ENCODE results near the gene TBC1D30.
"Not testable (repeated sequence)": the region's sequence is repeated elsewhere in the genome, so short reads cannot be mapped to it uniquely, and the experiment has no call there.

Gene TBC1D30

GRCh38 chr12:64833928-64834327 lies 9.5 kb downstream of the TBC1D30 start:
- no peaks in the 10 kb centered on the region for H3K36me3 ChIP-seq (ENCODE audit: control insufficient read depth, insufficient read depth, low read length, severe bottlenecking)
- no peak overlapping the region for H3K9ac ChIP-seq (ENCODE audit: low read length)
- H3K27me3 ChIP-seq (replicated peaks; ENCODE audit: control insufficient read depth, insufficient read depth, low read length) = peaks cover 13% of the 10 kb centered on the region
- H3K9me3 ChIP-seq (ENCODE audit: control insufficient read depth, low read length) = no peaks in the 10 kb centered on the region
- H3K4me3 ChIP-seq (ENCODE audit: low read length) = no peak overlapping the region
- H3K4me1 ChIP-seq (ENCODE audit: control insufficient read depth, insufficient read depth, low read length) = no peaks in the 10 kb centered on the region
- DNase-seq (ENCODE audit: low read depth) = no peak

GRCh38 chr12:64835901-64836300 lies 11.5 kb downstream of the TBC1D30 start:
- peaks cover 6% of the 10 kb centered on the region for H3K27me3 ChIP-seq (replicated peaks; ENCODE audit: control insufficient read depth, insufficient read depth, low read length)
- no peaks in the 10 kb centered on the region for H3K4me1 ChIP-seq (ENCODE audit: control insufficient read depth, insufficient read depth, low read length)
- no peaks in the 10 kb centered on the region for H3K9me3 ChIP-seq (ENCODE audit: control insufficient read depth, low read length)
- H3K9ac ChIP-seq (ENCODE audit: low read length) = no peak overlapping the region
- DNase-seq (ENCODE audit: low read depth) = no peak
- no peaks in the 10 kb centered on the region for H3K36me3 ChIP-seq (ENCODE audit: control insufficient read depth, insufficient read depth, low read length, severe bottlenecking)
- no peak overlapping the region for H3K4me3 ChIP-seq (ENCODE audit: low read length)

GRCh38 chr12:64836856-64837255 lies 12.4 kb downstream of the TBC1D30 start:
- H3K4me3 ChIP-seq (ENCODE audit: low read length) = no peak overlapping the region
- H3K4me1 ChIP-seq (ENCODE audit: control insufficient read depth, insufficient read depth, low read length) = no peaks in the 10 kb centered on the region
- peaks cover 9% of the 10 kb centered on the region for H3K27me3 ChIP-seq (replicated peaks; ENCODE audit: control insufficient read depth, insufficient read depth, low read length)
- DNase-seq (ENCODE audit: low read depth) = no peak
- no peaks in the 10 kb centered on the region for H3K36me3 ChIP-seq (ENCODE audit: control insufficient read depth, insufficient read depth, low read length, severe bottlenecking)
- no peak overlapping the region for H3K9ac ChIP-seq (ENCODE audit: low read length)
- no peaks in the 10 kb centered on the region for H3K9me3 ChIP-seq (ENCODE audit: control insufficient read depth, low read length)

- Histone ChIP-seq H3K4me3 (ENCODE audit: low read length) (no peak overlapping the region), H3K36me3 (ENCODE audit: control insufficient read depth, insufficient read depth, low read length, severe bottlenecking) (no peaks in the 10 kb centered on the region), H3K4me1 (ENCODE audit: control insufficient read depth, insufficient read depth, low read length) (no peaks in the 10 kb centered on the region), H3K9me3 (ENCODE audit: control insufficient read depth, low read length) (no peaks in the 10 kb centered on the region), H3K27me3 (replicated peaks; ENCODE audit: control insufficient read depth, insufficient read depth, low read length) (peaks cover 9% of the 10 kb centered on the region), H3K9ac (ENCODE audit: low read length) (no peak overlapping the region)
- no peak for DNase-seq (ENCODE audit: low read depth)
Measured at GRCh38 chr12:64837427-64837826, 13.0 kb downstream of the TBC1D30 start.

GRCh38 chr12:64840119-64840518 lies 15.7 kb downstream of the TBC1D30 start:
- Histone ChIP-seq H3K27me3 (replicated peaks; ENCODE audit: control insufficient read depth, insufficient read depth, low read length) (peaks cover 9% of the 10 kb centered on the region), H3K36me3 (ENCODE audit: control insufficient read depth, insufficient read depth, low read length, severe bottlenecking) (no peaks in the 10 kb centered on the region), H3K4me3 (ENCODE audit: low read length) (no peak overlapping the region), H3K9me3 (ENCODE audit: control insufficient read depth, low read length) (no peaks in the 10 kb centered on the region), H3K4me1 (ENCODE audit: control insufficient read depth, insufficient read depth, low read length) (no peaks in the 10 kb centered on the region), H3K9ac (ENCODE audit: low read length) (no peak overlapping the region)
- no peak for DNase-seq (ENCODE audit: low read depth)

- Histone ChIP-seq H3K36me3 (ENCODE audit: control insufficient read depth, insufficient read depth, low read length, severe bottlenecking) (no peaks in the 10 kb centered on the region), H3K4me3 (ENCODE audit: low read length) (no peak overlapping the region), H3K9ac (ENCODE audit: low read length) (no peak overlapping the region), H3K4me1 (ENCODE audit: control insufficient read depth, insufficient read depth, low read length) (no peaks in the 10 kb centered on the region), H3K9me3 (ENCODE audit: control insufficient read depth, low read length) (no peaks in the 10 kb centered on the region), H3K27me3 (replicated peaks; ENCODE audit: control insufficient read depth, insufficient read depth, low read length) (peaks cover 9% of the 10 kb centered on the region)
- no peak for DNase-seq (ENCODE audit: low read depth)
Measured at GRCh38 chr12:64840949-64841717, 16.7 kb downstream of the TBC1D30 start.

- H3K9ac ChIP-seq (ENCODE audit: low read length); H3K9me3 ChIP-seq (ENCODE audit: control insufficient read depth, low read length); H3K36me3 ChIP-seq (ENCODE audit: control insufficient read depth, insufficient read depth, low read length, severe bottlenecking); H3K4me3 ChIP-seq (ENCODE audit: low read length); DNase-seq (ENCODE audit: low read depth); H3K4me1 ChIP-seq (ENCODE audit: control insufficient read depth, insufficient read depth, low read length); H3K27me3 ChIP-seq (replicated peaks; ENCODE audit: control insufficient read depth, insufficient read depth, low read length): not testable (repeated sequence)
Measured at GRCh38 chr12:64848409-64848808, 24.0 kb downstream of the TBC1D30 start.

GRCh38 chr12:64858882-64859605 lies 34.6 kb downstream of the TBC1D30 start:
- no peaks in the 10 kb centered on the region for H3K9me3 ChIP-seq (ENCODE audit: control insufficient read depth, low read length)
- DNase-seq (ENCODE audit: low read depth) = no peak
- no peaks in the 10 kb centered on the region for H3K36me3 ChIP-seq (ENCODE audit: control insufficient read depth, insufficient read depth, low read length, severe bottlenecking)
- H3K4me3 ChIP-seq (ENCODE audit: low read length) = no peak overlapping the region
- no peak overlapping the region for H3K9ac ChIP-seq (ENCODE audit: low read length)
- peaks cover 30% of the 10 kb centered on the region for H3K27me3 ChIP-seq (replicated peaks; ENCODE audit: control insufficient read depth, insufficient read depth, low read length)
- H3K4me1 ChIP-seq (ENCODE audit: control insufficient read depth, insufficient read depth, low read length) = peaks cover 5% of the 10 kb centered on the region

- Histone ChIP-seq H3K27me3 (replicated peaks; ENCODE audit: control insufficient read depth, insufficient read depth, low read length) (peaks cover 34% of the 10 kb centered on the region), H3K4me3 (ENCODE audit: low read length) (no peak overlapping the region), H3K4me1 (ENCODE audit: control insufficient read depth, insufficient read depth, low read length) (peaks cover 5% of the 10 kb centered on the region), H3K36me3 (ENCODE audit: control insufficient read depth, insufficient read depth, low read length, severe bottlenecking) (no peaks in the 10 kb centered on the region), H3K9me3 (ENCODE audit: control insufficient read depth, low read length) (no peaks in the 10 kb centered on the region), H3K9ac (ENCODE audit: low read length) (no peak overlapping the region)
- DNase-seq (ENCODE audit: low read depth) = no peak
Measured at GRCh38 chr12:64860446-64860998, 36.1 kb downstream of the TBC1D30 start.

GRCh38 chr12:64864319-64864718 lies 39.9 kb downstream of the TBC1D30 start:
- no peak overlapping the region for H3K4me3 ChIP-seq (ENCODE audit: low read length)
- DNase-seq (ENCODE audit: low read depth) = no peak
- no peaks in the 10 kb centered on the region for H3K36me3 ChIP-seq (ENCODE audit: control insufficient read depth, insufficient read depth, low read length, severe bottlenecking)
- H3K9ac ChIP-seq (ENCODE audit: low read length) = no peak overlapping the region
- no peaks in the 10 kb centered on the region for H3K9me3 ChIP-seq (ENCODE audit: control insufficient read depth, low read length)
- no peaks in the 10 kb centered on the region for H3K4me1 ChIP-seq (ENCODE audit: control insufficient read depth, insufficient read depth, low read length)
- peaks cover 39% of the 10 kb centered on the region for H3K27me3 ChIP-seq (replicated peaks; ENCODE audit: control insufficient read depth, insufficient read depth, low read length)

GRCh38 chr12:64875186-64875585 lies 50.7 kb downstream of the TBC1D30 start:
- H3K36me3 ChIP-seq (ENCODE audit: control insufficient read depth, insufficient read depth, low read length, severe bottlenecking) = no peaks in the 10 kb centered on the region
- no peaks in the 10 kb centered on the region for H3K4me1 ChIP-seq (ENCODE audit: control insufficient read depth, insufficient read depth, low read length)
- no peak for DNase-seq (ENCODE audit: low read depth)
- H3K9me3 ChIP-seq (ENCODE audit: control insufficient read depth, low read length) = peaks cover 4% of the 10 kb centered on the region
- H3K27me3 ChIP-seq (replicated peaks; ENCODE audit: control insufficient read depth, insufficient read depth, low read length) = peaks cover 33% of the 10 kb centered on the region
- H3K4me3 ChIP-seq (ENCODE audit: low read length) = no peak overlapping the region
- H3K9ac ChIP-seq (ENCODE audit: low read length) = no peak overlapping the region
